MM.1S (cell line): ENCODE measurements around the gene CCR2.

Experiments used
- CTCF ChIP-seq: fragments of 300-600 bp; sonication (generic); IDR thresholded peaks from 2 replicates; pipeline ENCODE4 v1.5.1; 2016; ENCODE audit warnings: antibody characterized with exemption, low read length, mixed read lengths
- EZH2 ChIP-seq: fragments of 300-600 bp; sonication (generic); optimal IDR thresholded peaks from 2 replicates; pipeline ENCODE3; 2017; ENCODE audit warnings: low read depth, mild to moderate bottlenecking, antibody characterized with exemption, low read length, mixed read lengths
- EZH2phosphoT487 ChIP-seq: fragments of 300-600 bp; sonication (generic); IDR thresholded peaks from 2 replicates; pipeline ENCODE4 v1.6.1; 2018; ENCODE audit warnings: antibody characterized with exemption, low read length

- no peak for TF ChIP-seq EZH2phosphoT487
- no peak for TF ChIP-seq CTCF
- no peak for TF ChIP-seq EZH2
Measured at GRCh38 chr3:46348823-46349482, 5.0 kb upstream of the CCR2 start.
